KMS-11 (cell line): Measurements from ENCODE around the gene TBATA.

Experiments
- H2AFZ ChIP-seq: fragments of 200-600 bp; sonication (generic); 2 replicates; pipeline ENCODE4 v1.6.1; 2016; ENCODE audit warnings: antibody characterized with exemption, mixed run types, low read depth
- H3K27ac ChIP-seq: fragments of 200-600 bp; sonication (generic); 2 replicates; pipeline ENCODE4 v1.6.1; 2016; ENCODE audit warnings: mild to moderate bottlenecking, mixed run types
- H3K27me3 ChIP-seq: fragments of 200-600 bp; sonication (generic); 2 replicates; pipeline ENCODE4 v1.6.1; 2017; ENCODE audit warnings: mild to moderate bottlenecking, low read depth, mixed run types, moderate library complexity; ENCODE audit not compliant: insufficient read depth
- H3K36me3 ChIP-seq: fragments of 200-600 bp; sonication (generic); 2 replicates; pipeline ENCODE4 v1.6.1; 2017; ENCODE audit warnings: mild to moderate bottlenecking, mixed run types; ENCODE audit not compliant: insufficient read depth
- H3K4me1 ChIP-seq: fragments of 200-600 bp; sonication (generic); 2 replicates; pipeline ENCODE4 v1.6.1; 2016; ENCODE audit warnings: mild to moderate bottlenecking, low read depth, mixed run types; ENCODE audit not compliant: poor library complexity, severe bottlenecking
- H3K4me2 ChIP-seq: fragments of 200-600 bp; sonication (generic); 2 replicates; pipeline ENCODE4 v1.7.0; 2016; ENCODE audit warnings: mild to moderate bottlenecking, mixed run types
- H3K4me3 ChIP-seq: fragments of 200-600 bp; sonication (generic); IDR thresholded peaks from 2 replicates; pipeline ENCODE4 v1.6.1; 2017; ENCODE audit warnings: low read depth, low read length, mixed read lengths; ENCODE audit not compliant: insufficient read depth
- H3K79me2 ChIP-seq: fragments of 200-600 bp; sonication (generic); 2 replicates; pipeline ENCODE4 v1.6.1; 2016; ENCODE audit warnings: low read depth, mixed run types; ENCODE audit not compliant: insufficient read depth
- H3K9ac ChIP-seq: fragments of 200-600 bp; sonication (generic); 2 replicates; pipeline ENCODE4 v1.6.1; 2016; ENCODE audit warnings: mild to moderate bottlenecking, mixed run types
- H4K20me1 ChIP-seq: fragments of 200-600 bp; sonication (generic); 2 replicates; pipeline ENCODE4 v1.6.1; 2016; ENCODE audit warnings: mild to moderate bottlenecking, mixed run types; ENCODE audit not compliant: insufficient read depth
- TF ChIP-seq, protein P1 (sequence below): fragments of 200-600 bp; sonication (generic); conservative IDR thresholded peaks from 2 replicates; pipeline ENCODE4 v1.6.1; 2017; ENCODE audit warnings: low read depth, mild to moderate bottlenecking, antibody characterized with exemption, low read length, moderate library complexity, mixed read lengths

Gene TBATA

DNA sequence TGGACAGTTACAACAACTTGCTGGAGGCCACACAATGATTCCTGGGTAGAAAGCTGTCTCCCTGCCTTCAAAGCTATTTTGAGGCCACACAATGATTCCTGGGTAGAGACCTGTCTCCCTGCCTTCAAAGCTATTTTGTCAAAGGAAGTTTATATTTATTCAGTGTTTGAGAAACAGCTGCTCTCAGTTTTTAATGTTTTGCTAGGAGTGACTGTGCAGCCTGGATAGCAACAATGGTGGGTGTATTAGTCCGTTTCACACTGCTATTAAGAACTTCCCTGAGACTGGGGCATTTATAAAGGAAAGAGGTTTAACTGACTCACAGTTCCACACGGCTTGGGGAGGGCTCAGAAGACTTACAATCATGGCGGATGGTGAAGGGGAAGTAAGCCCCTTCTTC is 26.7 kb upstream of the TBATA start:
- no peak overlapping the region for H3K9ac ChIP-seq
- H2AFZ ChIP-seq = no peak overlapping the region
- no peak overlapping the region for H3K4me2 ChIP-seq
- H4K20me1 ChIP-seq = no peaks in the 10 kb centered on the region
- H3K4me1 ChIP-seq = no peaks in the 10 kb centered on the region
- H3K79me2 ChIP-seq = no peaks in the 10 kb centered on the region
- TF ChIP-seq, protein P1, sequence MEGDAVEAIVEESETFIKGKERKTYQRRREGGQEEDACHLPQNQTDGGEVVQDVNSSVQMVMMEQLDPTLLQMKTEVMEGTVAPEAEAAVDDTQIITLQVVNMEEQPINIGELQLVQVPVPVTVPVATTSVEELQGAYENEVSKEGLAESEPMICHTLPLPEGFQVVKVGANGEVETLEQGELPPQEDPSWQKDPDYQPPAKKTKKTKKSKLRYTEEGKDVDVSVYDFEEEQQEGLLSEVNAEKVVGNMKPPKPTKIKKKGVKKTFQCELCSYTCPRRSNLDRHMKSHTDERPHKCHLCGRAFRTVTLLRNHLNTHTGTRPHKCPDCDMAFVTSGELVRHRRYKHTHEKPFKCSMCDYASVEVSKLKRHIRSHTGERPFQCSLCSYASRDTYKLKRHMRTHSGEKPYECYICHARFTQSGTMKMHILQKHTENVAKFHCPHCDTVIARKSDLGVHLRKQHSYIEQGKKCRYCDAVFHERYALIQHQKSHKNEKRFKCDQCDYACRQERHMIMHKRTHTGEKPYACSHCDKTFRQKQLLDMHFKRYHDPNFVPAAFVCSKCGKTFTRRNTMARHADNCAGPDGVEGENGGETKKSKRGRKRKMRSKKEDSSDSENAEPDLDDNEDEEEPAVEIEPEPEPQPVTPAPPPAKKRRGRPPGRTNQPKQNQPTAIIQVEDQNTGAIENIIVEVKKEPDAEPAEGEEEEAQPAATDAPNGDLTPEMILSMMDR = no peak
- no peaks in the 10 kb centered on the region for H3K27me3 ChIP-seq
- no peak overlapping the region for H3K27ac ChIP-seq
- H3K36me3 ChIP-seq = no peaks in the 10 kb centered on the region
- no peak overlapping the region for H3K4me3 ChIP-seq

DNA sequence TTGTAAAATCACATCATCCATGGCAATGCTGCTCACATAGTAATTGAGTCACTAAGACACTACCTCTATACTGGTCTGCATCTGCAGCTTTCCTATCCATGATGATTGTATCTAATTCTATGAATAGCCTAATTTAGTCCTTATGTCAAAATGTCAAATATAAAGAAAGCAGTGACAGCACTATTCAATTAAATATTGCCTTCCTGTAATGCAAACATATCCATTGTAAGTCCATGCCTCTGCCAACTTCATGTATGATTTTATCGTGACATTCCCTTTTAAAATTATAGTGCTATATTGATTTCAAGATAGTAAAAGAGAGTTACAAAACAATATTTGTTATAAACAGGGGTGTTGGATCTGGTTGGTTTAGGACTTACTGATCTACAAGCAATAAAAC is 25.8 kb upstream of the TBATA start:
- no peaks in the 10 kb centered on the region for H3K4me1 ChIP-seq
- no peak overlapping the region for H2AFZ ChIP-seq
- H3K27ac ChIP-seq = no peak overlapping the region
- TF ChIP-seq, protein P1 = no peak
- no peaks in the 10 kb centered on the region for H3K36me3 ChIP-seq
- H3K9ac ChIP-seq = no peak overlapping the region
- no peaks in the 10 kb centered on the region for H3K79me2 ChIP-seq
- H3K27me3 ChIP-seq = no peaks in the 10 kb centered on the region
- no peak overlapping the region for H3K4me3 ChIP-seq
- no peaks in the 10 kb centered on the region for H4K20me1 ChIP-seq
- no peak overlapping the region for H3K4me2 ChIP-seq

DNA sequence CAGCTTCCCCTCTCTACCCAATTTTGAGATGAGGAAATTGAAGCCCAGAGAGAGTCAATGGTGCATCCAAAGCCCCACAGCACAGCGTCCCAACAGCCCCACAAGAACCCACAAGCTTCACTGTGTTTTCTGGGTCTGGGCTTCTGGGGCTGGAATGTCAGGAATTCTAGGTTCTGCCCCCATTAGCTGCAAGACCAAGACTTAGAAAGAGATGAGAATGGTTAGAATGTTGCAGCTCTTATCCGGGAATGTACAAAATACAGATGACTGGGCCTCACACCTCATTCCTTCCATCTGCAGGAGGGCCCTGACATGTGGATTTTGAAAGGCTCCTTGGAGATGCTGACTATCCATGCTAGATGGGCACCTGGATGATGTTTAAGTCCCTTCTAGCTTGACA is 24.5 kb upstream of the TBATA start:
- no peaks in the 10 kb centered on the region for H4K20me1 ChIP-seq
- H3K27ac ChIP-seq = no peak overlapping the region
- TF ChIP-seq, protein P1 = no peak
- H3K4me2 ChIP-seq = no peak overlapping the region
- no peaks in the 10 kb centered on the region for H3K27me3 ChIP-seq
- H3K36me3 ChIP-seq = no peaks in the 10 kb centered on the region
- H3K4me3 ChIP-seq = no peak overlapping the region
- H3K4me1 ChIP-seq = no peaks in the 10 kb centered on the region
- H3K79me2 ChIP-seq = no peaks in the 10 kb centered on the region
- no peak overlapping the region for H3K9ac ChIP-seq
- no peak overlapping the region for H2AFZ ChIP-seq

DNA sequence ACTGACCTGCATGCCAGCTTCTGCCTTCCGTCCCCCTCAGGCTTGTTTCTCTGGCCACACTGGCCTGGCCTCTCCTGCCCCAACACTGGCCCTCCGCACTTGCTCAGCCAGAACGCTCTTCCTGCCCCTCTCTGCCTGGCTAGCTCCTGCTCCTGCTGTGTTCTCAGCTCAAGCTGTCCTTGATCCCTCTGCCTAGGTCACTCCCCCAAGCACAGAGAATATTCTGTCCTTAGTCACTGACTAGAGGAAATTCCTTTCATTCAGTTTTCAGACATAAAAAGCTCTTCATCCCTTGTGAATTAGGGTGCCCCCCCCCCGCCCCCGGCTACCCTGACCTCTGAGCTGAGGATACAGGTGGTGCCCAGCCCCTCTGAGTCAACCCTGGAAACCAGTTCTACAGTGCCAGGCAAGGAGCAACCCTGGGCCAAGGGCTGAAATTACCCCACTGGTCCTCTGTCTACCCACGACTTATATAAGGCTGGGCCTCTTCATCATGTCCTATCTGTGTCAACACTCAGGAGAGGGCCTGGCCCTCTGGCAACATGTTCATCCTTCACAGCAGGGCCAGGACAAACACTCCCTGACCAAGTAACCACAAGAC is 23.9 kb upstream of the TBATA start:
- H3K4me3 ChIP-seq = no peak overlapping the region
- no peaks in the 10 kb centered on the region for H3K36me3 ChIP-seq
- no peaks in the 10 kb centered on the region for H3K27me3 ChIP-seq
- no peaks in the 10 kb centered on the region for H3K4me1 ChIP-seq
- no peak overlapping the region for H3K27ac ChIP-seq
- H4K20me1 ChIP-seq = no peaks in the 10 kb centered on the region
- no peaks in the 10 kb centered on the region for H3K79me2 ChIP-seq
- H3K4me2 ChIP-seq = no peak overlapping the region
- TF ChIP-seq, protein P1 = no peak
- H3K9ac ChIP-seq = no peak overlapping the region
- no peak overlapping the region for H2AFZ ChIP-seq
